GM19351 (cell line): Measurements from ENCODE around the gene MB.
"Not testable (repeated sequence)": the region's sequence is repeated elsewhere in the genome, so short reads cannot be mapped to it uniquely, and the experiment has no call there.

Experiments used
- ATAC-seq: cut with Tn5 transposase; IDR thresholded peaks from one replicate; pipeline ENCODE4 v1.9.1; 2021; ENCODE audit warnings: mild to moderate bottlenecking, moderate library complexity; ENCODE audit not compliant: unreplicated experiment

Gene MB

DNA sequence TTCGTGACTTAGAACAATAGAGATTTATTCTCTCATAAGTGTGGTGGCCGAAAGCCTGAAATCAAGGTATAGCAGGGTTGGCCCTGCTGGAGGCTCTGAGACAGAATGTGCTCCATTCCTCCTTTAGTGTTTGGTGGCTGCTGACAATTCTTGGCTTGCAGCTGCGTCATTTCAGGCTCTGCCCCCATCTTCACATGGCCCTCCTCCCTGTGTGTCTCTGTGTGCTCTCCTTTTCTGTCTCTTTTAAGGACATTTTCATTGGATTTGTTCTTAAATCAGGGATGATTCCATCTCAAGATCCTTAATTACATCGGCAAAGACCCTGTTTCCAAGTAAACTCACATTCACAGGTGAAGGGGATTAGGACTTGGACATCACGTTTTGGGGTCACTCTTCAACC, 20.9 kb upstream of the MB start:
- ATAC-seq, result no peak

DNA sequence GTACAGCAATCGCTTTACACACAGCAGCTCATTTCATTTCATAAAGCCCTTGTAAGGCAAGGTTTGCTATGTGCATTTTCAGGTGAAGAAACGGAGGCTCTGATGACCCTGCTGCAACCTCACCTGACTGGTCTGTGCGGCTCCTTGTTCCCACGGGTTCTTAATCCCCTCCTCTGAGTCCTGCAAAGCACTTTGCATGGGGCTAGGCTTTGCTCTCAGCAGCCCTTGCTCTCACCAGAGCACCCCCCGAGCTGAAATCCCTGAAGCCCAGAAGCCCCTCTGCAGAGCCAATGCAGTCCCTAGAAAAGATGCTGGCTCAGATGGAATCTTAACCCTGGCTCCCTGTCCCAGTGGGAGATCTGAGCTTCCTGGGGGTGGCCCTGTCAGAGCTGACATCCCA, 20.1 kb upstream of the MB start:
- ATAC-seq, result no peak

DNA sequence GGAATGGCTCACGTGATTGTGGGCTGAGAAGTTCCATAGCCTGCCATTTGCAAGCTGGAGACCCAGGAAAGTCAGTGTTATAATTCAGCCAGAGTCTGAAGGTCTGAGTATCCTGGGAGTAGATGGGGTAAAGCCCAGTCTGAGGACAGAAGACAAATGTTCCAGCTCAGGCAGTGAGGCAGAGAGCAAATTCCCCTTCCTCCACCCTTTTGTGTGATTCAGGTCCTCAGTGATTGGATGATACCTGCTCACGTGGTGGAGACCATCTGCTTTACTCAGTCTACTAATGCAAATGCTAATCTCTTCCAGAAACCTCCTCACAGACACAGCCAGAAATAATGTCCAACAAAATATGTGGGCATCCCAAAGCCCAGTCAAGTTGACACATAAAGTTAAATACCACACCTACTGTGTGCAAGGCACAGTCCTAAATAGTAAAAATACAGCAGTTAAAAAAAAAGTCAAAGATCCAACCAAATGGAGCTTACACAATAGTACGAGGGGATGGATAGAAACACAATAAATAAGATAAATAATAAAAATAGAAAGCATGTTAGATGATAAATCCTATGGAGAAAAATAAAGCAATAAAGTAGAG, 17.9 kb upstream of the MB start:
- ATAC-seq, result no peak

DNA sequence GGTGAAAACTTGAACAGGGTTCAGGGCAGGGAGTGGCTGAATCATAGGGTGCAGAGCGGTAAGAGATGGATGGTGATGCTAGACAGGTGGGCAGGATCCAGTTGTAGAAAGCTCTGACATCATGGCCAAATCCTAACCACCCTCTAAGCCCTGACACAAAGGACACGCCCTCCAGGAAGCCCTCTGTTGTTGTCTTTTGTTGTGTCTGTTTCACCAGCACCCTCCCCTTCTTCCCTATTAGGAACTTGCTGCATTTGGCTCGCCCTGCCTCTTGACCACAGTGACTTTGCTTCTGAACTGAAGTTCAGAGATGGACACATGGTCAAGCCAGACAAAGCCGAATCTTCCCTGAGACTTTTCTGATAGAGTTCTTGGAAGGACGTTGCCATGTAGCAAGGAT, 16.9 kb upstream of the MB start:
- ATAC-seq, result no peak

DNA sequence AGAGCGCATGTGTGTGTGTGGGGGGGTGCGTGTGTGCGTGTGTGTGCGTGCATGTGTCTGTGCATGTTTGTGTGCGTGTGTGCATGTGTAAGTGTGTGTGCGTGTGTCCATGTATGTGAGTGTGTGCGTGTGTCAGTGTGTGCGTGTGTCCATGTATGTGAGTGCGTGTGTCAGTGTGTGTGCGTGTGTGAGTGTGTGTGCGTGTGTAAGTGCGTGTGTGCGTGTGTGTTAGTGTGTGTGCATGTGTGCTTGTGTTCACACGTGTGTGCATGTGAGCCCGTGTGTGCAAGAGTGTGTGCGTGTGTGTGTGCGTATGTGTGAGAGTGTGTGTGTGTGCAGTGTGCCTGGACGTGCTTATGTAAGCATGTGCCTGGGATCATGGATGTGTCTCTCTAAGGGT, 16.4 kb upstream of the MB start:
- no peak for ATAC-seq

DNA sequence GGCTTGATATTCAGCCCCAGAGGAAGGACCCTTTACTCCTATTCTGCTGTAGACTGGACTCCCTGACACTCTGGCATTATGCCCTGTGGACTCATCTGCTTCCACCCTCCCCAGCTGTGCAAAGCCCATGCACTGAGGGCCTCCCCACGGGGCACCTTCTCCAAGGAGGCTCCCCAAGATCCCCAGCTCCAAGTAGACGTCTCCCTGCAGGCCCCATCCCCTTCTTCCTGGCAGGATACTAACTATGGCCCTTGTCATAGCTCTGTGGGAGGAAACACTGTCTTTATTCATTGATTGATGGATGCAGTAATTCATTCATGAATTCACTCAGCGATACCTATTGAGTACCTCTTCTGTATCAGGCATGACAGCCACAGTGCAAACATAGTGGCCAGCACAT, 15.8 kb upstream of the MB start:
- no peak for ATAC-seq

DNA sequence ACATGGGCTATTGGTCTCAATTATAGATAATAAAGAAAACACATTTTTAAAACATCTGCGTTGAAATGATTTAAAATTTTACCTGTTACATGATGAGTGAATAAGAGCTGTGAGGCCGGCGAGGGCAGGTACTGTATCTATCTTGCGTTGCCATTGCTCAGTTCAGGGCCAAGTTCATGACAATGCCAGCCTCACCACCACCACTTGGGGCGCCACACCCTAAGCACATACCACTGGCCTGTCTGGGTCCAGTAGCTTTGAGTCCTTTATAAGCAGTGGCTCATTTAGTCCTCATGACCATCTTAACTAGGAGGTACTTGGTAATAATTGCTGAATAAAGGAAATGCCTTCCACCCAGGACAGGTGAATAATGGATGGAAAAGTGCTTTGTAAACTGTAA, 14.5 kb upstream of the MB start:
- ATAC-seq, result peak; percentile 62

DNA sequence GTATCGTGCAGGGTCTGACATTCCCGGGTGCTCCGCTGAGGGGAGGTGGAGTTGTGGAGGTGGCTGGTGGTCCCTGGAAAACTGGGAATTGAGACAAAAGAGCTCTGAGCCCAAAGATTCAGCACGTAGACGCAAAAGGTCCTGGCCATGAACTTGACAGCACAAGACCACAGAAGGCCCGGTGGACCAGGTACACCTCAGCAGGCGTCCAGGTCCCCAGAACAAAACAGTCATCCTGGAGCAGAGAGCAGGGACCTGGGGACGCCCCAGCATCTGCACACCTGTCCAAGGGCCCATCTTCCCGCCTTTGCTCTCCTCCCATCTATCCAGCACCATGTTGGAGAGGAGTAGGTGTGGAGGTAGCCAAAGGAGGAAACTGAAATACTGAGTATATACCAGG, 13.8 kb upstream of the MB start:
- ATAC-seq, result no peak

DNA sequence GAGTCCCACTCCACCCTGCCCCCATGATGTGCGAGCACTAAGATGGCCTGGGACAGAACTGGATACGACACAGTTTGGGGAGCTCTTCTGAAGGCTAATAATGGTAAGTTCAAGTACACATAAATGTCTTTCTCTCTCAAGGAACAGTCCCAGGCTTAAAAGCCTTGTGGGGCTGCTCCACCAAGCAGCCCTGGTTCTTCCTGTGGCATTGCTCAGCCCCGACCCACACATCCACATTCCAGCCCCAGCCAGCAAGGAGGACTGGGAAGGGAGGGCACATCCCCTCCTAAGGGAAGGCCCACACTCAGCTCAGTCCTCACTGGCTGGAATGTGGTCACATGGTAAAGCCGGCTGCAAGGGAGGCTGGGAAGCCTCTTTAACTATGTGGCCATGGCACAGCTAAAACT, 13.3 kb upstream of the MB start:
- no peak for ATAC-seq

DNA sequence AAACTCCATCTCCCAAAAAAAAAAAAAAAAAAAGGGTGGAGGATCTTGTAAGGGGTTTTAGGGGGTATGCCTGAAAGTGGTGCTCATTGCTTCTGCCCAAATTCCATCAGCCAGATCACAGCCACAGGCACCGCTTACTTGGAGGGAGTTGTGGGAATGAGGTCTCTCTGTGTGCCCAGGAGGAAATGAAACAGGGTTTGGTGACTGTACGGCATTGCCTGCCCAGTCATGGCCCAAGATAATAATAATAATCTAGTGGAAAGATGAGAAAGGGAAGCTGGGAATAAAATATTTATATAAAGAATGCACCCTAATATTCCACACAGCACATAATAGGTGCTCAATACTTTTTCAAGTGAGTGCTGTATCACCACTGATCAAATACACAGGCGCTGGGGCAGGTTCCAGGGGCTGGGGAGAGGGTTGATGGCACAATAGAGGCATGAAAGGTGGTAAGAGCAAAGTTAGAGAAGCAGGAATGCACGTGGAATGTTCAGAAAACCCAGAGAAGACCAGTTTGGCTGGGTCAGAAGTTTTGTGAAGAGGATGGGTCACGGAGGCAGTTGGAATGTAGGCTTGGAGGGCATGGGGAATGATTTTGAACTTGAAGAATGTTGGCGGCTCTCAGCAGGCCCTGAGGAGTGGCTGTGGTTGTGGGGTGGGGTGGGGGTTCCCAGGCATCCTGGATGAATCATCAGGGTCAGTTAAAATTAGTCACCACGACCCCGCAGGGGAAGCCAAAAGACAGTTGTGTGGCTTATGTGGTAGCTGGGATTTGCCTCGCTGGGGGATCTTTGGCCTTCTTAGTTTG, 12.5 kb upstream of the MB start:
- no peak for ATAC-seq

DNA sequence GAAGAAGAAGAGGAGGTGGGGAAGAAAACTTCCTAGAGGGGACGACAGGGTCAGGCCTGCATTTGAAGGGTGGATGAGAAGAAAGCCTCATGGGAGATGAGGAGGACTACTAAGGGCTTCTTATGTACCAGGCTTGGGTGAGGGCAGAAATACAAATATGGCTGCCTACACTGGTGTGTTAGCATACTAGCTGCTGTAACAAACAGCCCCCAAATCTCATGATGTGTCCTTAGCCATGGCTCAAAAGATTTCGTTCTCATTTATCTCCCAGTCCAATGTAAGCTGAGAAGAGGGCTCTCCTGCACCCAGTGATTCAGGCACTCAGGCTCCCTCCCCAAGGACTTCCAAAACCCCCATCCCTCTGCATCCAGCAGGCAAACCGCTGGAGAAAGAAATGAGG, 11.6 kb upstream of the MB start:
- no peak for ATAC-seq

DNA sequence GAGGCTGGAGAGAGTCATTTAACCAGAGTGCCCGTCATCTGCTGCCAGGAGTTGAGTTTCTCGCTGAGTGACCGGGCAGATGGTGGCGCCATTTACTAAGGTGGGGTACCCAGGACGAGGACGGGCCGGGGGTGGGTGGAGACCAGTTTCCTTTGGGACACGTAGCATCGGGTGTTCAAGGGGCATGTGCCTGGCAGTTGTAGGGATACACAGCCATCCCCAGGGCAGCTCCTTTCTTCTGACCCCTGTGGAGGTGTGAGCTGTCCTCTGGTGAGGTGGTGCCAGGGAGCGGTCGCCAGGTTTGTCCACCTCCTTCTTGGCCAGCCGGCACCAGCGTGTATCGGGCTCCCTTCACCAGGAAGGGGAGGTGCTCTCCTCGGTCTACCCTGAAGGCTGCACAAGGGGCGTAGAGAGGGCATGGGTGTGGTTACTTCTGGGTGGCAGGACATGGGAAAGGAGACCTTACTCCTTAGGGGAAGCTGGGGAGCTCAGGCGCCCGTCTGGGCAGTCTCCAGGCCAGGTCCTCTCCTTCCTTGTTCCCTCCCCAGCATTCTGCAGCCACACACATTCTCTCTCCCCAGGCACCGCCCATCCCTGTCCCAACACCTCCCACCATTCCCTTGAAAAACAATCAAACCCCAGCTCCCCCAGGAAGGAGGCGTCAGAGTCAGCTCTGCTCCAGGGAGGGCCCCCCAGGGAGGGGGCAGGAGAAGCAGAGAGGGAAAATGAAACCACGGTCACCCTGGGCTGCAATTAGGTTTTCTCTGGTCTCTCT, 10.3 kb upstream of the MB start:
- no peak for ATAC-seq

DNA sequence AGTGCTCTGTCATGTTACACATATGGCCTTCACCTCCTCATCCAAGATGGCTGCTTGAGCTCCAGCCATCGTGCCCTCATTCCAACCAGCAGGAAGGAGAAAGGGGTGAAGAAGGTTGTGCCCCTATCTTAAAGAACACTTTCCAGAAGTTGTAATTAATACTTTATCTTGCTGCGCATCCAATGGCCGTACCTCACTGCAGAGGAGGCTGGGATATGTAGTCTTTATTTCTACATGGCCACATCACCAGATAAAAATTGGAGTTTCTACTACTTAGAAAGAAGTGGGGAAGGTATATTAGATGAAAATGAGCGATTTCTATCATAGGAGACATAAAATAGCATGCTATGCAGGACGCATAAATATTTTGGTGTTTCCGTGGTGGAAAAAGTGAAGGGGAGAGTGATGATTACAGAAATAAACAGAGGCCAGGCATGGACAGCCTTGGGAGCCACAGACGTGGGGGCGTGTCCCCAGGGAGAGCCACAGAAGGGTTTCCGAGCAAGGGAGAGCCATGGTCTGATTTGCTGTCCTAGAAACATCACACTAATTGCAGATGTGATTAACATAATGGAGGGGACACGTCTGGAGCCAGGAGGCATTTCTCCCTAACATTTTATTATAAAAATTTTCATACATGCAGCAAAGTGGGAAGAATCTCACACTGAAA, 8.8 kb upstream of the MB start:
- ATAC-seq, result no peak

DNA sequence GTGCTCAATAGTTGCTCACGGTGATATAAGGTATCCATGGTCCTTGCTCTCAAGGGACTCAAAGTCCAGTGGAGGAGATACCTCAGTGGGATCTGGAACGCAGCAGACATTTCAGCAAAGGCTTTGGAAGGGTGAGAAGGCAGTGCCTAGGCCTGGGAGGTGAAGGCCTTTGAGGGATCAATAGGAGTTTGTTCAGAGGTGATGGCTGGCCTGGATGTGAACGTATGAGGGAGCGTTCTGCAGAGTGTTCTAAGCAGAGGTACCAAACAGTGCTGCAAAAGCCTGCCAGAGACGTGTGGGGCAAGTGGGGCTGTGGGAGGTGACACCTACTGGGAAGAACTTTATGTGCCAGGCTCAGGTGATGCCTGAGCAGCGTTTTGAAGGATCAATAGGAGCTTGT, 7.4 kb upstream of the MB start:
- no peak for ATAC-seq

DNA sequence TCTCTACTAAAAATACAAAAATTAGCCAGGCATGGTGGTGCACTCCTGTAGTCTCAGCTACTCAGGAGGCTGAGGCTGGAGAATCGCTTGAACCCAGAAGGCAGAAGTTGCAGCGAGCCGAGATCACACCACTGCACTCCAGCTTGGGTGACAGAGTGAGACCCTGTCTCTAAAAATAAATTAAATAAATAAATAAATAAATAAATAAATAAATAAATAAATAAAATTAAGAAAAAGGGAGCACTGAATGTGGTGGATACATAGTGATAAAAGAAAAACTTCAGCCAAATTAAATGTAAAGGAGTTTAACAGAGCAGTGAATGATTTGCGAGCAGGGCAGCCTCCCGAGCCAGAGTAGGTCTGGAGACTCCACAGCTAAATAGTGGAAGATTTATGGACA, 6.8 kb upstream of the MB start:
- ATAC-seq, result not testable (repeated sequence)

DNA sequence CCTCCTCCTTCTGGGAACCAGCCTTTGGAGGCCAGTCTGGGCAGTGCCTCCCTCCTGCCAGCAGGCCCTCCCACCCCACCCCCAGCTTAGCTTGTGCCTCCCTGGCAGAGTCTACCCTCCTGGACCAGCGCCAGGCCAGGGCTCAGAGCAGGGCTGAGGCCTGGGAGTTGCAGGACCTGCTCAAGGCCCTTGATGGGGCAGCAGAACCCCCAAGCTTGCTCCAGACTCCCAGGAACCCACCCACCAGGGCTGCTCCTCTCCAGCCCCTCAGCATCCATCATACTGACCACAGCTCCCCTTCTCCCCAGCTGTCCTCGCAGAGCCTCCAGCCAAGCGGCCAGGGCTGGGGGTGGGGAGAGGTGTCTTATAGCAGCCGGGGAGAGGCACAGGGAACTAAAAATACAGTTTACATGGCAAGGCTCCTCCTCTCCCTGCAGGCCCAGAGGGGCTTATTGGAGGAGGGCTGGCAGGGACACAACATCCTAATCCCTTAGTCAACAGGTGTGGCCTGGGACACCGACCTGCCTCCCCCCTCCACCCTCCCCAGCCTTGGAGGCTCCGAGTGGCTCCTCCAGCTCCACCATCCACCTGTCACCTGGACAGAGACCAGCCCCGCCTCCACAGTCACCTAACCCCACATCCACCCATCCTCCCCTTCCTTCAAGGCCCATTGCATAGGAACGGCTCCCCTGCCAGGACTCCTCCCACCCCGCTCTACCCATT, 5.2 kb upstream of the MB start:
- ATAC-seq, result no peak

DNA sequence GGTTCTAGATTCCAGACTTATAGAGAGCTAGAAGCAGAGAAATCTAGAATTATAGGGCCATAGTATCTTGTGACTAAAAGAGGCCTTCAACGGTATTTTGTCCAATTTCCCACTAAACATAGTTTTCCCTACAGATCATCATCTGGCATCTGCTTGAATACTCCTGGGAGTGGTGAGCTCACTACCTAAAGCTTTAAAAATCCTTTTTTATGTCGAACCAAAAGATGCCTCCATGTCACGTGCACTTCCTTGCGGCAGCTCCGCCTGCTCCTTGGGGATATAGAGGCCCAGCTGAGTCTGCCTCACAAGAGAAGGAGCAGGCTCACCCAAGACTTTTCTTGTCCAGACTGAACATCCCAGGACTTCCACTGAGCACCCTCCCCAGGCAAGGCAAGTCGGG, 4.3 kb upstream of the MB start:
- ATAC-seq, result no peak

DNA sequence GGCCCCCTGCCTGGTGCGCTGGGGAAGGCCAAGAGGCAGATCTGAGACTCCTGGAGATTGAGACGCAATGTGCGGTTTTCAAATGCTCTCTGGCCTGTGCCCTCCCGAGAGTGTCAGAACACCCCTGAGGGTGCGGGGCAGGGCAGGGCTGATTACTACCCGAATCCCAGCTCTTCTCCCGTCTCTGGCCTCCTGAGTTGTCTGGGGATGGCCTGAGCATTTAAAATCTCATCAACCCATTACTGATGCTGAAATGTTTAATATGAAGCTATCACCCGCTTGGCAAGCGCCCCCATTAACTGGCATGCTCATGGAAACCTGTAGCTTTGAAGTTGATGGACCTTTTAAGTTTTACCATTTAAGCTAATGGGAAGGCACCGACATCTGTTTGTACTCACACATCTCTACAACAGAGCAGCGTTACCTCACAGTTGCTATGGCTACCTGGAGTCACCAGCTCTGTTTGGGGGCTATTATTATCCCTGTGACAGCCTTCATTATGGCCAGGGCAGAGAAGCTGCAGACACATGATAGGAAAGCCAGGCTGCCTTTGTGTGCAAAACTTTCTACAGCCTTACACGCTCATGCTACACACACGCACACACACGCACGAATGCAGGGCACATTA, 3.6 kb upstream of the MB start:
- ATAC-seq, result no peak

DNA sequence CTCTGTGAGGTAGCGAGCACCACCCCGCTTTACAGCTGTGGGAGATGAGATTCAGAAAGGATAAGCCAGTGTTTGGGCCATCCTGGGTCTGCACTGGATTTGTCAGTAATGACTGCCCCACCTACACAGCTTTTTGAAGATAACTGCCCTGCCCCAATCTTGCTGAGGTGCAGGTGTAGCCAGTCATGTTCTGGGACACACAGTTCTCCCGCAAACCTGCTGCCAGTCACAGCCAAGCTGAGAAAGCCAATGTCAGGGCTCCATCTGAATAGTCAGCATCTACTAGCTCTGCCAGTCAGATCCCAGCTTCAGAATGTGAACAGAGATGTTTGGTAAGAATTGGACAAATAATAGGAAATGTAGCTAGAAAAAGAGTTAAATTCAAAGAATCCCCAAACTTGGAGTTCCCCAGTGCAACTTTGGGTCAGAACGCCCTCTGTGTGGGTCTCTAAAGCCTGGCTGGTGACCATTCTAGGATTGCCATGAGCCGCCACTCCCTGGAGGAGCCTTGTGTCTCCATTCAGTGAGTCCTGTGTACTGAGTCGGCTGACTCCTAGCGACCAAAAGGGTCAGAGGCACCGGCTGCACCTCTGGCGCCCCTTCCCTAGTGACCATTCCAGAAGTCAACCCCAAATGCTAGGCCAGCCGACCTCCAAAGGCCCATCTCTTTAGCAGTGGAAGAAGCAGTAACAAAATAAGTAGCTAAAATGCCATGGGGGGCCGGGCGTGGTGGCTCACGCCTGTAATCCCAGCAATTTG, 2.4 kb upstream of the MB start:
- no peak for ATAC-seq
